Measurements from ENCODE around the gene IL33. TPM values are rescaled to one million over a fixed set of nuclear protein-coding genes. Genes with fewer than 3 reads are reported as not detected.
A peak's percentile ranks its signal among the peaks of the same experiment; 100 is the strongest.

Gene IL33
- total RNA-seq, 1 donor from 2014 or later = not detected

GRCh38 chr9:6239694-6240093, 24.1 kb downstream of the IL33 start:
- Histone ChIP-seq H3K36me3 (ENCODE audit: insufficient read depth, low read length) (no peaks in the 10 kb centered on the region), H4K20me1 (ENCODE audit: insufficient read depth, low read length) (no peaks in the 10 kb centered on the region), H2AFZ (ENCODE audit: low read depth, low read length) (no peak overlapping the region), H3K4me3 (ENCODE audit: insufficient read depth, low read depth, low read length) (no peak overlapping the region), H3K4me2 (ENCODE audit: low read length) (no peak overlapping the region), H3K4me1 (ENCODE audit: insufficient read depth, low read length) (peaks cover 4% of the 10 kb centered on the region), H3K27ac (ENCODE audit: low read depth, low read length) (no peak overlapping the region), H3K79me2 (ENCODE audit: insufficient read depth, low read length) (no peaks in the 10 kb centered on the region), H3K9ac (ENCODE audit: low read length) (no peak overlapping the region), H3K27me3 (ENCODE audit: insufficient read depth, low read length) (no peaks in the 10 kb centered on the region), H3K9me3 (ENCODE audit: insufficient read depth, low read depth, low read length) (no peaks in the 10 kb centered on the region)
- Mint-ChIP-seq H3K27ac (ENCODE audit: unreplicated experiment) (peak overlapping the region; percentile 90), H3K4me3 (ENCODE audit: unreplicated experiment) (no peak overlapping the region), H3K36me3 (ENCODE audit: low read depth, unreplicated experiment) (no peaks in the 10 kb centered on the region), H3K27me3 (ENCODE audit: low read depth, unreplicated experiment) (no peaks in the 10 kb centered on the region), H3K9me3 (ENCODE audit: unreplicated experiment) (peaks cover 3% of the 10 kb centered on the region), H3K4me1 (ENCODE audit: low read depth, unreplicated experiment) (peaks cover 13% of the 10 kb centered on the region)
- DNase-seq (ENCODE audit: low read depth) (no peak), FAIRE-seq (no peak)
- TF ChIP-seq EZH2 (IDR thresholded peaks at IDR 0.05; ENCODE audit: insufficient read depth, low read length) (no peak), CTCF (IDR thresholded peaks at IDR 0.05; ENCODE audit: insufficient read depth, low read depth, low read length) (no peak)

DNA sequence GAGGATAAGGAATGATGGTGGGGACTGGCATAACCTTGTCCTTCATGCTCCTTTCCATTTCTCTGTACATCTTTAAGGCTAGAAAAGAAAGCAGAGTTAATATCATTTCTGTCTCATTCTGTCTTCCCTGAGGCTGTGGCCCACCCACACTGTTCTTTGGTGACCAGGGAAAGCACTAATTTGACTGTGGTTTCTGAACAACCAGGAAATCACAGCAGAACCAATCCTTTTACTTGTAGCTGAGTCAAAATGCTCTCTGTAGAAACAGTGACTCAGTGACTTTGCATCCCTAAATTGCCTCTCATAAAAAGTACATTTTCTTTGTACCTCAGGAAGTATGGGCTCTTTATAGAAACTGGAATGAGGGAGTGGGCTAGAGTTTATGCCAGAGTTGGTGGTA, 28.1 kb downstream of the IL33 start:
- H4K20me1 ChIP-seq (ENCODE audit: insufficient read depth, low read length) = no peaks in the 10 kb centered on the region
- FAIRE-seq = peak; percentile 76
- Mint-ChIP-seq H3K27me3 (ENCODE audit: low read depth, unreplicated experiment) (no peaks in the 10 kb centered on the region), H3K36me3 (ENCODE audit: low read depth, unreplicated experiment) (no peaks in the 10 kb centered on the region), H3K27ac (ENCODE audit: unreplicated experiment) (peak overlapping the region; percentile 21), H3K4me1 (ENCODE audit: low read depth, unreplicated experiment) (peaks cover 11% of the 10 kb centered on the region), H3K4me3 (ENCODE audit: unreplicated experiment) (no peak overlapping the region), H3K9me3 (ENCODE audit: unreplicated experiment) (peaks cover 3% of the 10 kb centered on the region)
- H3K4me3 ChIP-seq (ENCODE audit: insufficient read depth, low read depth, low read length) = no peak overlapping the region
- DNase-seq (ENCODE audit: low read depth) = peak; percentile 59
- no peak overlapping the region for H2AFZ ChIP-seq (ENCODE audit: low read depth, low read length)
- no peaks in the 10 kb centered on the region for H3K27me3 ChIP-seq (ENCODE audit: insufficient read depth, low read length)
- no peak for TF ChIP-seq CTCF (IDR thresholded peaks at IDR 0.05; ENCODE audit: insufficient read depth, low read depth, low read length)
- no peak for TF ChIP-seq EZH2 (IDR thresholded peaks at IDR 0.05; ENCODE audit: insufficient read depth, low read length)
- no peak overlapping the region for H3K27ac ChIP-seq (ENCODE audit: low read depth, low read length)
- no peaks in the 10 kb centered on the region for H3K79me2 ChIP-seq (ENCODE audit: insufficient read depth, low read length)
- peaks cover 4% of the 10 kb centered on the region for H3K4me1 ChIP-seq (ENCODE audit: insufficient read depth, low read length)
- H3K9me3 ChIP-seq (ENCODE audit: insufficient read depth, low read depth, low read length) = no peaks in the 10 kb centered on the region
- no peak overlapping the region for H3K4me2 ChIP-seq (ENCODE audit: low read length)
- no peak overlapping the region for H3K9ac ChIP-seq (ENCODE audit: low read length)
- H3K36me3 ChIP-seq (ENCODE audit: insufficient read depth, low read length) = no peaks in the 10 kb centered on the region

- no peak overlapping the region for H3K27ac Mint-ChIP-seq (ENCODE audit: unreplicated experiment)
- H3K79me2 ChIP-seq (ENCODE audit: insufficient read depth, low read length) = no peaks in the 10 kb centered on the region
- H3K4me3 ChIP-seq (ENCODE audit: insufficient read depth, low read depth, low read length) = no peak overlapping the region
- H3K4me2 ChIP-seq (ENCODE audit: low read length) = no peak overlapping the region
- no peak for TF ChIP-seq CTCF (IDR thresholded peaks at IDR 0.05; ENCODE audit: insufficient read depth, low read depth, low read length)
- no peak for TF ChIP-seq EZH2 (IDR thresholded peaks at IDR 0.05; ENCODE audit: insufficient read depth, low read length)
- DNase-seq (ENCODE audit: low read depth) = no peak
- H3K9me3 Mint-ChIP-seq (ENCODE audit: unreplicated experiment) = no peaks in the 10 kb centered on the region
- no peaks in the 10 kb centered on the region for H3K27me3 ChIP-seq (ENCODE audit: insufficient read depth, low read length)
- no peaks in the 10 kb centered on the region for H3K36me3 ChIP-seq (ENCODE audit: insufficient read depth, low read length)
- no peaks in the 10 kb centered on the region for H3K36me3 Mint-ChIP-seq (ENCODE audit: low read depth, unreplicated experiment)
- no peaks in the 10 kb centered on the region for H4K20me1 ChIP-seq (ENCODE audit: insufficient read depth, low read length)
- no peak overlapping the region for H3K9ac ChIP-seq (ENCODE audit: low read length)
- no peak overlapping the region for H3K27ac ChIP-seq (ENCODE audit: low read depth, low read length)
- H3K4me3 Mint-ChIP-seq (ENCODE audit: unreplicated experiment) = no peak overlapping the region
- H3K4me1 Mint-ChIP-seq (ENCODE audit: low read depth, unreplicated experiment) = peaks cover 2% of the 10 kb centered on the region
- no peaks in the 10 kb centered on the region for H3K4me1 ChIP-seq (ENCODE audit: insufficient read depth, low read length)
- no peaks in the 10 kb centered on the region for H3K27me3 Mint-ChIP-seq (ENCODE audit: low read depth, unreplicated experiment)
- H3K9me3 ChIP-seq (ENCODE audit: insufficient read depth, low read depth, low read length) = no peaks in the 10 kb centered on the region
- H2AFZ ChIP-seq (ENCODE audit: low read depth, low read length) = no peak overlapping the region
- FAIRE-seq = no peak
Measured at GRCh38 chr9:6247266-6247665, 31.7 kb downstream of the IL33 start.

Data from astrocyte (in vitro differentiated cells and primary cell).